Uterus (tissue), 4 donors: ENCODE results near the gene SLC9A8. TPM values are rescaled to one million over a fixed set of nuclear protein-coding genes. Genes with fewer than 3 reads are reported as not detected.

ENCODE experiments used
- DNase-seq, 2 donors: peaks; one replicate each; pipeline ENCODE4 v3.0.0-alpha.2; 2019 to 2020
- H3K27ac ChIP-seq, 2 donors: fragments of 200-600 bp; sonication (generic); 1 replicate in 1 of 2; 2 replicates in 1 of 2; pipeline ENCODE4 v1.5.1; 2016 to 2018
- H3K27me3 ChIP-seq, 2 donors: fragments of 200-600 bp; sonication (generic); one replicate each; pipeline ENCODE4 v1.5.1; 2018 to 2019; ENCODE audit warnings: control low read depth in 1 of 2
- H3K36me3 ChIP-seq, 2 donors: fragments of 200-600 bp; sonication (generic); one replicate each; pipeline ENCODE4 v1.5.1; 2019; ENCODE audit warnings: control low read depth in 1 of 2
- H3K4me1 ChIP-seq, 2 donors: fragments of 200-600 bp; sonication (generic); one replicate each; pipeline ENCODE4 v1.5.1; 2018 to 2019; ENCODE audit warnings: control low read depth in 1 of 2
- H3K4me3 ChIP-seq, 2 donors: fragments of 200-600 bp; sonication (generic); 1 replicate in 1 of 2; 2 replicates in 1 of 2; pipeline ENCODE4 v1.5.1; 2018 to 2019; ENCODE audit warnings: mild to moderate bottlenecking in 1 of 2
- H3K9me3 ChIP-seq, 2 donors: fragments of 200-600 bp; sonication (generic); one replicate each; pipeline ENCODE4 v1.5.1; 2019; ENCODE audit warnings: control low read depth in 1 of 2
- CTCF ChIP-seq, 4 experiments: fragments of 200-600 bp in 2 of 4; fragments of 450-650 bp in 2 of 4; sonication (generic) in 2 of 4; IDR thresholded peaks; one replicate each; pipeline ENCODE4 v1.5.1; 2016 to 2019; ENCODE audit warnings: antibody characterized with exemption in 4 of 4, mild to moderate bottlenecking in 2 of 4, moderate library complexity in 1 of 4
- POLR2A ChIP-seq, 2 donors: fragments of 450-650 bp; IDR thresholded peaks; one replicate each; pipeline ENCODE4 v1.6.1; 2016; ENCODE audit warnings: antibody characterized with exemption in 2 of 2, mild to moderate bottlenecking in 1 of 2, moderate library complexity in 1 of 2
- intact Hi-C: fragments of 100-400 bp; cut with DNase I; formaldehyde crosslinking; loops from one replicate; pipeline ENCODE4 v1.15.1; 2023; ENCODE audit warnings: low total_unique reads
- total RNA-seq, 4 donors: library from RNA; depleted of rRNA in 3 of 4; stranded (reverse); fragments of >200 nt in 3 of 4; gene quantifications; one replicate each; pipeline versions ENCODE4 v1.1.0 to v1.2.4, GENCODE V29; 2014 to 2023
- donor health status: DM: yes; HTN: yes; CAD: no.

Gene SLC9A8
- total RNA-seq, 4 donors from 2014 or later = 1.3 to 12.8 (median 4.3) TPM

GRCh38 chr20:49888212-49889000 lies 75.8 kb downstream of the SLC9A8 start:
- H3K36me3 ChIP-seq = no peaks in the 10 kb centered on the region
- no peak overlapping the region for H3K4me3 ChIP-seq
- no peaks in the 10 kb centered on the region for H3K9me3 ChIP-seq
- TF ChIP-seq CTCF (IDR thresholded peaks at IDR 0.05) (peak; percentile 51 to 68 (median 56)), POLR2A (IDR thresholded peaks at IDR 0.05) (no peak)
- H3K4me1 ChIP-seq = peaks cover 0 to 5% of the 10 kb centered on the region in 2 donors
- H3K27ac ChIP-seq = peak overlapping the region; percentile 64 to 70
- intact Hi-C loops = loop anchor here (10.0 kb wide), 1 partner anchor 344 kb away; no protein-coding TSS in a partner anchor
- H3K27me3 ChIP-seq = no peaks in the 10 kb centered on the region
- peak; percentile 47 to 52 for DNase-seq

- intact Hi-C loops = loop anchor here (10.0 kb wide), 1 partner anchor 344 kb away; no protein-coding TSS in a partner anchor
- H3K36me3 ChIP-seq = no peaks in the 10 kb centered on the region
- no peak for DNase-seq
- no peaks in the 10 kb centered on the region for H3K9me3 ChIP-seq
- no peak overlapping the region for H3K4me3 ChIP-seq
- peaks cover 0 to 6% of the 10 kb centered on the region in 2 donors for H3K4me1 ChIP-seq
- no peak for TF ChIP-seq CTCF (IDR thresholded peaks at IDR 0.05)
- TF ChIP-seq POLR2A (IDR thresholded peaks at IDR 0.05) = no peak
- H3K27ac ChIP-seq = peak overlapping the region; percentile 58 to 68
- no peaks in the 10 kb centered on the region for H3K27me3 ChIP-seq
These were observed 76.6 kb downstream of the SLC9A8 start for GRCh38 chr20:49889001-49889934.

- TF ChIP-seq CTCF (IDR thresholded peaks at IDR 0.05) (no peak), POLR2A (IDR thresholded peaks at IDR 0.05) (no peak)
- H3K36me3 ChIP-seq = no peaks in the 10 kb centered on the region
- peak overlapping the region; percentile 58 to 68 for H3K27ac ChIP-seq
- intact Hi-C loops = loop anchor here (10.0 kb wide), 1 partner anchor 345 kb away; no protein-coding TSS in a partner anchor
- H3K9me3 ChIP-seq = no peaks in the 10 kb centered on the region
- DNase-seq = no peak
- no peaks in the 10 kb centered on the region for H3K27me3 ChIP-seq
- H3K4me1 ChIP-seq = peaks cover 0 to 6% of the 10 kb centered on the region in 2 donors
- no peak overlapping the region for H3K4me3 ChIP-seq
These were observed 77.3 kb downstream of the SLC9A8 start for GRCh38 chr20:49889935-49890333.

GRCh38 chr20:49890471-49891361 lies 78.1 kb downstream of the SLC9A8 start:
- TF ChIP-seq POLR2A (IDR thresholded peaks at IDR 0.05) (no peak), CTCF (IDR thresholded peaks at IDR 0.05) (no peak)
- Histone ChIP-seq H3K9me3 (no peaks in the 10 kb centered on the region), H3K36me3 (no peaks in the 10 kb centered on the region), H3K27ac (peak overlapping the region; percentile 58 to 68), H3K27me3 (no peaks in the 10 kb centered on the region), H3K4me1 (peaks cover 0 to 6% of the 10 kb centered on the region in 2 donors), H3K4me3 (no peak overlapping the region)
- DNase-seq = peak in 1 of 2 donors; percentile 43
- intact Hi-C loops = no loop called here
